Neural progenitor cell (in vitro differentiated cells): ENCODE measurements around the gene CLSTN2.

Experiments used
- CTCF ChIP-seq: fragments of 200-600 bp; sonication (generic); IDR thresholded peaks from 2 replicates; pipeline ENCODE4 v1.5.1; 2017; ENCODE audit warnings: antibody characterized with exemption, mild to moderate bottlenecking
- EZH2 ChIP-seq: fragments of 200-600 bp; sonication (generic); IDR thresholded peaks from 2 replicates; pipeline ENCODE4 v1.6.1; 2017; ENCODE audit warnings: antibody characterized with exemption, mild to moderate bottlenecking, moderate library complexity
- EZH2phosphoT487 ChIP-seq: fragments of 200-600 bp; sonication (generic); IDR thresholded peaks from 2 replicates; pipeline ENCODE4 v1.6.1; 2017; ENCODE audit warnings: antibody characterized with exemption

- no peak for TF ChIP-seq CTCF
- no peak for TF ChIP-seq EZH2phosphoT487
- TF ChIP-seq EZH2: no peak
These were observed 251.5 kb downstream of the CLSTN2 start for GRCh38 chr3:140186421-140186920.
